Esophagus mucosa (tissue), 1 donor: ENCODE results near the gene CEBPZOS. TPM values are rescaled to one million over a fixed set of nuclear protein-coding genes. Genes with fewer than 3 reads are reported as not detected.

Experiments
- ATAC-seq: fragments of 200-7000 bp; cut with Tn5 transposase; one replicate; pipeline ENCODE4 v1.9.1; 2020
- total RNA-seq: library from RNA; stranded (reverse); gene quantifications from one replicate; pipeline ENCODE4 v1.2.4, GENCODE V29; 2023
- donor health status: DM: yes; HTN: yes; CAD: no.

CEBPZOS gene
- total RNA-seq, 1 donor from 2014 or later, result 23.6 TPM

- ATAC-seq, result peak; percentile 15
Observed at GRCh38 chr2:37232131-37232933, 36.0 kb downstream of the CEBPZOS start.

GRCh38 chr2:37243435-37243834 is 47.1 kb downstream of the CEBPZOS start:
- no peak for ATAC-seq

DNA sequence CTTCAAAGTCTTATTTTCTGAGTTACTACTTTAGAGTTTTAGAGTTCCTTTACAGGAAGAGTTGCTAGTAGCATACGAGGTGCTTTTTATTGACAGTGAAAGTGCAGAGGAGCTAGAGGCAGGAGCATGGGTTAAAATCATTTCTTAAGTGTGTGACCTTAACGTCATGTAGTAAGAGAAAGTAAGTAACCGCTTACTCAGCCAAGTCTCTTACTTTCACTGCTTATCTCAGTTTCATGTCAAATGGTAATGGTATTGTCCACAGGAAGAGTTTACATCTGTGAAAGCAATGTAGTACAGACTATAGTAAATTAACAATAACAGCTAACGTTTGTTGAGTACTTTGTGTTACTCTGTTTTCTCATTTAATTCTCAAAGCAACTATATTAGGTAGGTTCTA is 47.7 kb downstream of the CEBPZOS start:
- no peak for ATAC-seq

- no peak for ATAC-seq
Observed at GRCh38 chr2:37244755-37245154, 48.5 kb downstream of the CEBPZOS start.

- ATAC-seq, result no peak
Observed at GRCh38 chr2:37246205-37246604, 49.9 kb downstream of the CEBPZOS start.

DNA sequence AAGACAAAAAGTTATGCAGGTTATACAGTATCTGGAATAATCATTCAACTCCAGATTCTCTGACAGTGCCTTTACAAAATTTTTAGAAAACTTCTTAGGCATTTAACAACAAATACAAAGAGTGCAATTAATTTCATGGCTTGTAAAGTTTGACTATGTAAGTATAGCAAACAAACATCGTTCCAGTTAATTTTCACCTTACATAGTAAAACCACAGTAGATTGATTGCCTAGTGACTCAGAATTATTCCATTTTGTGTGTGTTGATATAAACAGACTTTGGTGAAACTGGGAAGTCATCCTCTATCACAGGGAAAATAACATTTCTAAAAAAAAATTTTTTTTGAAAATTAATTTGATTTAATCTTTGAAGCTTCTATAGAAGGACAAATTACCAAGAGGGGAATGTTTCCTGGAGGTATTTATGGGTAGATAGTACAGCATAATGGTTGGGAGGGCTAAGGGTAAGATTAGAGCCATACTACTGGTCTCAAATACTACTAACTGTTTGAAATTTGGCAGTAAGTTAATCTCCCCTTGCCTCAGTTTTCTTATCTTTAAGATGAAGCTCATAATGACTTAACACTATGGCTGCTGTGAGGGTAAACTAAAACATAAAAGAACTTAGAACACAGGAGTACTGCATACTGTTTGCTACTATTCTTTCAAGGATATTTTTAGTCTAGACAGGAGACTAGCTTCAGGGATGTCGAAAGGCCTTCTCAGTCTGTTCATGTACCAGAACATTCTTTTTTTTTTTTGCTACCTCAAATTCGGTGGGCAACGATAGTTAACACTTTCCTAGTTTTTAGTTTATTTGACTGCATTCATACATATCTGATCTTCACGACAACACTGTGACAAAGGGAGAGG is 54.8 kb downstream of the CEBPZOS start:
- ATAC-seq, result no peak

Other genes starting within 250 kb of the CEBPZOS start
- 38.5 TPM for gene STRN, start 230.0 kb upstream of the CEBPZOS start, total RNA-seq
- 14.8 TPM for gene HEATR5B, start 112.1 kb upstream of the CEBPZOS start, total RNA-seq
- 4.3 TPM for gene GPATCH11, start 112.0 kb upstream of the CEBPZOS start, total RNA-seq
- gene EIF2AK2, start 39.5 kb upstream of the CEBPZOS start, total RNA-seq, result 15.4 TPM
- gene SULT6B1, start 7.8 kb upstream of the CEBPZOS start, total RNA-seq, result not detected
- 30.8 TPM for gene CEBPZ, start 35.1 kb downstream of the CEBPZOS start, total RNA-seq
- gene NDUFAF7, start 35.2 kb downstream of the CEBPZOS start, total RNA-seq, result 6.9 TPM
- gene PRKD3, start 128.3 kb downstream of the CEBPZOS start, total RNA-seq, result 17.4 TPM
- 5.9 TPM for gene QPCT, start 148.1 kb downstream of the CEBPZOS start, total RNA-seq